H1 (cell line): ENCODE data around the gene NMUR1. TPM values are rescaled to one million over a fixed set of nuclear protein-coding genes. Genes with fewer than 3 reads are reported as not detected.

ENCODE experiments used
- CTCF ChIA-PET: fragments of 300-600 bp; sonication (Branson Sonifier 250); formaldehyde crosslinking; loops from one replicate; lab custom pipeline; 2021; ENCODE audit not compliant: partially characterized antibody; lab: Charles Lee
- POLR2A ChIA-PET: fragments of 300-600 bp; sonication (Branson Sonifier 250); formaldehyde crosslinking; loops from one replicate; lab custom pipeline; 2021; ENCODE audit warnings: inconsistent platforms; ENCODE audit not compliant: partially characterized antibody; lab: Charles Lee
- DNase-seq, 2 experiments: peaks; one replicate each; pipeline versions ENCODE4 v3.0.0 to v3.0.0-alpha.2; 2010 to 2022; ENCODE audit warnings: low spot score in 2 of 2, low read depth in 1 of 2, mixed read lengths in 1 of 2
- FAIRE-seq: peaks from 2 replicates; lab custom pipeline; 2011; peaks lifted over from hg19 to GRCh38; lab: Jason Lieb, UNC
- H2AFZ ChIP-seq: 2 replicates; pipeline ENCODE4 v1.8.1; 2012; ENCODE audit warnings: low read length, inconsistent platforms
- H2AK5ac ChIP-seq: 2 replicates; pipeline ENCODE4 v1.6.1; 2013; ENCODE audit warnings: low read depth, low read length
- H2BK120ac ChIP-seq: replicated peaks from 2 replicates; pipeline ENCODE3; 2013; ENCODE audit warnings: low read depth, low read length, inconsistent platforms
- H2BK12ac ChIP-seq: 2 replicates; pipeline ENCODE4 v1.6.1; 2013; ENCODE audit warnings: low read depth, low read length
- H2BK15ac ChIP-seq: 2 replicates; pipeline ENCODE4 v1.6.1; 2013; ENCODE audit warnings: low read length
- H2BK20ac ChIP-seq: 2 replicates; pipeline ENCODE4 v1.6.1; 2013; ENCODE audit warnings: low read length
- H2BK5ac ChIP-seq: 2 replicates; pipeline ENCODE4 v1.6.1; 2013; ENCODE audit warnings: low read depth, low read length
- H3K14ac ChIP-seq: 2 replicates; pipeline ENCODE4 v1.6.1; 2013; ENCODE audit warnings: inconsistent platforms; ENCODE audit not compliant: insufficient read length
- H3K18ac ChIP-seq: 2 replicates; pipeline ENCODE4 v1.6.1; 2013; ENCODE audit warnings: low read length; ENCODE audit errors: extremely low read depth
- H3K23ac ChIP-seq: 2 replicates; pipeline ENCODE4 v1.6.1; 2013; ENCODE audit warnings: inconsistent platforms; ENCODE audit not compliant: insufficient read length
- H3K23me2 ChIP-seq: 2 replicates; pipeline ENCODE4 v1.6.1; 2013; ENCODE audit warnings: low read depth, low read length
- H3K27ac ChIP-seq: 2 replicates; pipeline ENCODE4 v1.6.1; 2011; ENCODE audit warnings: low read depth, low read length, inconsistent platforms
- H3K27me3 ChIP-seq, 4 experiments: replicated peaks in 1 of 4; 1 replicate in 1 of 4; 2 replicates in 3 of 4; pipeline versions ENCODE4 v1.6.1 to v1.8.1; 2011 to 2013; ENCODE audit warnings: low read length in 3 of 4, mild to moderate bottlenecking in 3 of 4, inconsistent platforms in 2 of 4, mixed read lengths in 2 of 4, moderate library complexity in 1 of 4; ENCODE audit not compliant: control insufficient read depth in 3 of 4, insufficient read depth in 3 of 4; ENCODE audit errors: extremely low read depth in 1 of 4
- H3K36me3 ChIP-seq, 4 experiments: 2 replicates each; pipeline versions ENCODE4 v1.6.1 to v1.8.1; 2011 to 2013; ENCODE audit warnings: mild to moderate bottlenecking in 4 of 4, low read length in 3 of 4, moderate library complexity in 2 of 4, control low read depth in 1 of 4, inconsistent platforms in 1 of 4; ENCODE audit not compliant: insufficient read depth in 4 of 4, control insufficient read depth in 2 of 4
- H3K4ac ChIP-seq: replicated peaks from 2 replicates; pipeline ENCODE3; 2013; ENCODE audit warnings: low read length, low read depth, mixed read lengths, inconsistent platforms; ENCODE audit not compliant: insufficient read length
- H3K4me1 ChIP-seq, 4 experiments: replicated peaks in 1 of 4; 1 replicate in 1 of 4; 2 replicates in 3 of 4; pipeline versions ENCODE4 v1.6.1 to v1.8.1; 2011 to 2013; ENCODE audit warnings: low read length in 3 of 4, inconsistent platforms in 2 of 4, mixed read lengths in 1 of 4; ENCODE audit not compliant: insufficient read depth in 4 of 4, control insufficient read depth in 3 of 4
- H3K4me2 ChIP-seq, 2 experiments: 2 replicates each; pipeline versions ENCODE4 v1.6.1 to v1.8.1; 2011 to 2013; ENCODE audit warnings: low read depth in 2 of 2, low read length in 2 of 2, control low read depth in 1 of 2, inconsistent platforms in 1 of 2, mild to moderate bottlenecking in 1 of 2; ENCODE audit not compliant: insufficient read depth in 1 of 2
- H3K4me3 ChIP-seq, 4 experiments: fragments of 200-600, 300-600 bp in 1 of 4; sonication (generic), shearing (Covaris generic), sonication (Bioruptor Twin) in 1 of 4; 2 replicates each; pipeline versions ENCODE4 v1.5.1 to v1.8.1; 2011 to 2016; ENCODE audit warnings: low read length in 4 of 4, low read depth in 3 of 4, control low read depth in 2 of 4, inconsistent platforms in 2 of 4, mild to moderate bottlenecking in 2 of 4, mixed read lengths in 1 of 4, moderate library complexity in 1 of 4; ENCODE audit not compliant: insufficient read depth in 2 of 4; ENCODE audit errors: extremely low read depth in 1 of 4
- H3K56ac ChIP-seq: replicated peaks from 2 replicates; pipeline ENCODE3; 2013; ENCODE audit warnings: low read depth, mild to moderate bottlenecking, mixed read lengths, low read length, inconsistent platforms; ENCODE audit not compliant: insufficient read length
- H3K79me1 ChIP-seq: 2 replicates; pipeline ENCODE4 v1.6.1; 2013; ENCODE audit warnings: low read depth, low read length, control low read depth
- H3K79me2 ChIP-seq, 2 experiments: 2 replicates each; pipeline versions ENCODE4 v1.6.1 to v1.8.1; 2012 to 2013; ENCODE audit warnings: low read length in 2 of 2, mild to moderate bottlenecking in 2 of 2, inconsistent platforms in 1 of 2; ENCODE audit not compliant: insufficient read depth in 2 of 2, control insufficient read depth in 1 of 2
- H3K9ac ChIP-seq, 4 experiments: replicated peaks in 1 of 4; 1 replicate in 1 of 4; 2 replicates in 3 of 4; pipeline versions ENCODE4 v1.6.1 to v1.8.1; 2011 to 2013; ENCODE audit warnings: low read depth in 3 of 4, low read length in 3 of 4, control low read depth in 2 of 4, mild to moderate bottlenecking in 2 of 4, moderate library complexity in 2 of 4, inconsistent platforms in 1 of 4; ENCODE audit errors: extremely low read depth in 1 of 4
- H3K9me3 ChIP-seq, 2 experiments: 2 replicates each; pipeline versions ENCODE4 v1.6.1 to v1.8.1; 2012 to 2013; ENCODE audit warnings: mild to moderate bottlenecking in 2 of 2, moderate library complexity in 2 of 2, control low read depth in 1 of 2, inconsistent platforms in 1 of 2, low read depth in 1 of 2, low read length in 1 of 2, mixed read lengths in 1 of 2; ENCODE audit not compliant: insufficient read depth in 2 of 2
- H4K20me1 ChIP-seq, 2 experiments: replicated peaks in 1 of 2; 2 replicates each; pipeline versions ENCODE3 to v1.8.1; 2011 to 2013; ENCODE audit warnings: inconsistent platforms in 2 of 2, low read length in 2 of 2, mild to moderate bottlenecking in 1 of 2; ENCODE audit not compliant: insufficient read depth in 2 of 2, control insufficient read depth in 1 of 2
- H4K5ac ChIP-seq: 2 replicates; pipeline ENCODE4 v1.6.1; 2013; ENCODE audit warnings: low read length, low read depth, mixed read lengths, inconsistent platforms; ENCODE audit not compliant: insufficient read length
- H4K8ac ChIP-seq: 2 replicates; pipeline ENCODE4 v1.8.0; 2013; ENCODE audit warnings: mild to moderate bottlenecking, moderate library complexity, low read length, inconsistent platforms; ENCODE audit not compliant: insufficient read depth; ENCODE audit errors: extremely low read depth
- H4K91ac ChIP-seq: replicated peaks from 2 replicates; pipeline ENCODE3; 2013; ENCODE audit warnings: low read length, mixed read lengths, inconsistent platforms; ENCODE audit not compliant: insufficient read length
- BRCA1 ChIP-seq: IDR thresholded peaks from 2 replicates; pipeline ENCODE4 v1.6.1; 2012; ENCODE audit warnings: low read depth, low read length, improper control_type of control experiment
- GTF2F1 ChIP-seq: IDR thresholded peaks from 2 replicates; pipeline ENCODE4 v1.6.1; 2012; ENCODE audit warnings: low read depth, low read length, improper control_type of control experiment, borderline replicate concordance
- HDAC2 ChIP-seq, 2 experiments: fragments of 300-600 bp in 1 of 2; sonication (generic) in 1 of 2; IDR thresholded peaks; 2 replicates each; pipeline ENCODE4 v1.6.1; 2011 to 2012; ENCODE audit warnings: low read depth in 2 of 2, low read length in 2 of 2, mild to moderate bottlenecking in 2 of 2, moderate library complexity in 2 of 2, borderline replicate concordance in 1 of 2, inconsistent platforms in 1 of 2
- KDM4A ChIP-seq: IDR thresholded peaks from one replicate; pipeline ENCODE4 v1.7.1; 2012; ENCODE audit warnings: low read depth, mild to moderate bottlenecking, moderate library complexity, low read length, inconsistent platforms; ENCODE audit not compliant: severe bottlenecking
- RNF2 ChIP-seq: fragments of 200-900, 300-1000 bp; sonication (generic); IDR thresholded peaks from 2 replicates; pipeline ENCODE4 v1.7.1; 2016; ENCODE audit warnings: borderline replicate concordance, low read depth, mild to moderate bottlenecking, antibody characterized with exemption, low read length; ENCODE audit not compliant: poor library complexity, severe bottlenecking; ENCODE audit errors: missing control alignments
- SIN3A ChIP-seq, 2 experiments: IDR thresholded peaks in 1 of 2; conservative IDR thresholded peaks in 1 of 2; 2 replicates each; pipeline ENCODE4 v1.6.1; 2011 to 2012; ENCODE audit warnings: low read length in 2 of 2, improper control_type of control experiment in 1 of 2, low read depth in 1 of 2, mild to moderate bottlenecking in 1 of 2
- SP1 ChIP-seq: IDR thresholded peaks from 2 replicates; pipeline ENCODE4 v1.6.1; 2011; ENCODE audit warnings: low read depth, low read length
- SP2 ChIP-seq: IDR thresholded peaks from 2 replicates; pipeline ENCODE4 v1.6.1; 2012; ENCODE audit warnings: mild to moderate bottlenecking, low read length, inconsistent platforms
- TCF12 ChIP-seq: IDR thresholded peaks from 2 replicates; pipeline ENCODE4 v1.6.1; 2011; ENCODE audit warnings: low read depth, mild to moderate bottlenecking, low read length
- YY1 ChIP-seq: IDR thresholded peaks from 2 replicates; pipeline ENCODE4 v1.6.1; 2011; ENCODE audit warnings: low read depth, mild to moderate bottlenecking, low read length
- WGBS, 2 experiments: shearing (Covaris generic) in 1 of 2; methylation state at CpG; one replicate each; pipeline versions ENCODE4 v1.1.6 to v1.1.7; 2013 to 2015; ENCODE audit warnings: low lambda C conversion rate in 2 of 2, mixed read lengths in 2 of 2, inconsistent platforms in 1 of 2, low coverage in 1 of 2, missing lambda C conversion rate in 1 of 2; ENCODE audit not compliant: insufficient replicate concordance in 2 of 2, insufficient coverage in 1 of 2, insufficient read length in 1 of 2; ENCODE audit errors: extremely low coverage in 1 of 2, missing lambda C conversion rate in 1 of 2; 5-methylcytosine and 5-hydroxymethylcytosine counted together
- polyA plus RNA-seq, 7 experiments: library from polyadenylated mRNA; depleted of rRNA in 3 of 7; stranded (reverse) in 5 of 7; unstranded in 2 of 7; fragments of >200 nt in 5 of 7; fragments of 200-250 nt in 2 of 7; gene quantifications; 1 replicate in 5 of 7; 2 replicates in 1 of 7; 4 replicates in 1 of 7; pipeline versions ENCODE4 v1.2.1 to v1.2.3, GENCODE V29; 2011 to 2013; ENCODE audit warnings: missing spikeins in 2 of 7, mixed read lengths in 2 of 7
- total RNA-seq: library from RNA; stranded (reverse); fragmentation: NEBNext Ultra II Directional; extraction: Animal tissue kit (Norgen Biotek cat#: 25700); gene quantifications from 2 replicates; pipeline ENCODE4 v1.2.1, GENCODE V29; 2021

NMUR1 gene
- total and polyA plus RNA-seq, 2 of the 8 experiments (the other 6 are each of a cell fraction or from before 2014, with no cell fraction given): 0.56 to 1.5 TPM

GRCh38 chr2:231535961-231536360, 5.7 kb upstream of the NMUR1 start:
- H2AK5ac ChIP-seq: no peak overlapping the region
- H4K91ac ChIP-seq: no peak overlapping the region
- H3K4me1 ChIP-seq: peaks cover 0 to 7% (median 3%) of the 10 kb centered on the region in 4 experiments; a peak in 2 of 7 replicates
- no peaks in the 10 kb centered on the region for H3K79me2 ChIP-seq
- H4K8ac ChIP-seq: no peak overlapping the region
- H2BK15ac ChIP-seq: no peak overlapping the region
- no peak overlapping the region for H2BK120ac ChIP-seq
- no peak overlapping the region for H2AFZ ChIP-seq
- H3K23ac ChIP-seq: no peak overlapping the region
- no peak overlapping the region for H3K27ac ChIP-seq
- H3K4me3 ChIP-seq: no peak overlapping the region
- H3K9ac ChIP-seq: no peak overlapping the region
- no peak for DNase-seq
- no peaks in the 10 kb centered on the region for H3K9me3 ChIP-seq
- H3K56ac ChIP-seq: no peak overlapping the region
- 92% methylated on average over 6 of the region's 6 CpGs; no CpG with 5 or more reads in 1 of the 2 experiments for WGBS, 2 experiments
- TF ChIP-seq SP2: no peak
- no peak for TF ChIP-seq TCF12
- no peak for TF ChIP-seq HDAC2 (IDR thresholded peaks at IDR 0.05; ENCODE audit: borderline replicate concordance in 1 of 2, low read depth in 2 of 2, low read length in 2 of 2)
- no peak for TF ChIP-seq KDM4A
- no peak for TF ChIP-seq SIN3A (conservative IDR thresholded peaks at IDR 0.05 in 1 of 2, IDR thresholded peaks at IDR 0.05 in 1 of 2; ENCODE audit: low read depth in 1 of 2, low read length in 2 of 2)
- TF ChIP-seq GTF2F1: no peak
- TF ChIP-seq SP1: no peak
- no peak for TF ChIP-seq RNF2
- no peak for TF ChIP-seq YY1
- no peak for TF ChIP-seq BRCA1
- TF ChIP-seq, all 59 proteins: peak for 0
- Histone ChIP-seq H3K18ac (no peak overlapping the region), H3K4me2 (no peak overlapping the region), H3K27me3 (peaks cover 0 to 2% (median 0%) of the 10 kb centered on the region in 4 experiments; a peak in 3 of 7 replicates), H4K20me1 (no peaks in the 10 kb centered on the region), H3K36me3 (no peaks in the 10 kb centered on the region), H4K5ac (no peak overlapping the region), H3K14ac (no peak overlapping the region), H2BK12ac (no peak overlapping the region), H3K23me2 (no peaks in the 10 kb centered on the region), H3K4ac (no peak overlapping the region), H2BK20ac (no peak overlapping the region), H2BK5ac (no peak overlapping the region), H3K79me1 (no peaks in the 10 kb centered on the region)
- CTCF ChIA-PET: interaction anchor here (1.0 to 2.2 kb wide), 7 partner anchors 11 to 178 kb away, joined by 3 to 7 read pairs (median 3); no protein-coding TSS in a partner anchor
- FAIRE-seq: no peak
- POLR2A ChIA-PET: interaction anchor here (0.6 to 2.9 kb wide), 3 partner anchors 72 to 306 kb away, joined by 3 to 12 read pairs (median 3); partner anchors contain the start of gene NCL
